HG03135 (cell line): ENCODE results near the gene ALDH3B2.
"Not testable (repeated sequence)": the region's sequence is repeated elsewhere in the genome, so short reads cannot be mapped to it uniquely, and the experiment has no call there.

Experiments
- ATAC-seq: cut with Tn5 transposase; IDR thresholded peaks from one replicate; pipeline ENCODE4 v1.9.1; 2021; ENCODE audit warnings: mild to moderate bottlenecking, moderate library complexity; ENCODE audit not compliant: unreplicated experiment

The ALDH3B2 gene

GRCh38 chr11:67687986-67688385 is 13.6 kb upstream of the ALDH3B2 start:
- no peak for ATAC-seq

- not testable (repeated sequence) for ATAC-seq
Measured at GRCh38 chr11:67685641-67686332, 11.4 kb upstream of the ALDH3B2 start.

GRCh38 chr11:67682126-67683034 is 8.0 kb upstream of the ALDH3B2 start:
- ATAC-seq = not testable (repeated sequence)

- no peak for ATAC-seq
Measured at GRCh38 chr11:67680696-67681470, 6.5 kb upstream of the ALDH3B2 start.

GRCh38 chr11:67675058-67675747 is 780 bp upstream of the ALDH3B2 start:
- ATAC-seq = no peak

- ATAC-seq = no peak
Measured at GRCh38 chr11:67673902-67674301, 521 bp downstream of the ALDH3B2 start.

- ATAC-seq = no peak
Measured at GRCh38 chr11:67673358-67673757, 1.1 kb downstream of the ALDH3B2 start.

GRCh38 chr11:67671211-67671520 is 3.3 kb downstream of the ALDH3B2 start:
- ATAC-seq = no peak

GRCh38 chr11:67670316-67671210 is 3.9 kb downstream of the ALDH3B2 start:
- no peak for ATAC-seq

- ATAC-seq = no peak
Measured at GRCh38 chr11:67668192-67668551, 6.3 kb downstream of the ALDH3B2 start.

GRCh38 chr11:67667490-67668191 is 6.8 kb downstream of the ALDH3B2 start:
- ATAC-seq = no peak

- no peak for ATAC-seq
Measured at GRCh38 chr11:67666676-67667489, 7.5 kb downstream of the ALDH3B2 start.

GRCh38 chr11:67666303-67666645 is 8.1 kb downstream of the ALDH3B2 start:
- ATAC-seq = no peak

GRCh38 chr11:67665541-67666302 is 8.7 kb downstream of the ALDH3B2 start:
- no peak for ATAC-seq

- ATAC-seq = no peak
Measured at GRCh38 chr11:67664696-67665540, 9.5 kb downstream of the ALDH3B2 start.

GRCh38 chr11:67664213-67664585 is 10.2 kb downstream of the ALDH3B2 start:
- no peak for ATAC-seq
